CD4-positive, alpha-beta T cell treated with Interleukin-10 for 1 hour (primary cell): ENCODE results near the gene ACKR3.

Experiments
- DNase-seq: peaks from one replicate; pipeline ENCODE4 v3.0.0-alpha.2; 2020

ACKR3 gene

DNA sequence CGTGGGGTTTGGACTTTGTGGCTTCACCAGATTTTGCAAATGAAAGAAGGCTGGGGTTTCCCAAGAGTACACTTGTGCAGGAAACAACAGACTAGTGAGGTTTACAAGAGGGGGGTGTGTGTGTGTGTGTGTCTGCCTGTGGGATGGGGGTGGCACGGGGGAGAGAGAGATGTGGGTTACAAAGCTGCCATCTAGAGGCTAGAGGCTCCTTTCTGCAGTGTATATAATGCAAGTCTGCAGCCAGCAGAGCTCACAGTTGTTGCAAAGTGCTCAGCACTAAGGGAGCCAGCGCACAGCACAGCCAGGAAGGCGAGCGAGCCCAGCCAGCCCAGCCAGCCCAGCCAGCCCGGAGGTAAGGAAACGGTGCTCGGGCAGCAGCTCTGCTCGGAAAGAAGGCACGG, at the start of gene ACKR3:
ACKR3 (plus strand) TSS at position 253 of the 401 bp plus-strand sequence. CDS start 10,641 bp downstream, outside the sequence.
- DNase-seq = peak; percentile 87

DNA sequence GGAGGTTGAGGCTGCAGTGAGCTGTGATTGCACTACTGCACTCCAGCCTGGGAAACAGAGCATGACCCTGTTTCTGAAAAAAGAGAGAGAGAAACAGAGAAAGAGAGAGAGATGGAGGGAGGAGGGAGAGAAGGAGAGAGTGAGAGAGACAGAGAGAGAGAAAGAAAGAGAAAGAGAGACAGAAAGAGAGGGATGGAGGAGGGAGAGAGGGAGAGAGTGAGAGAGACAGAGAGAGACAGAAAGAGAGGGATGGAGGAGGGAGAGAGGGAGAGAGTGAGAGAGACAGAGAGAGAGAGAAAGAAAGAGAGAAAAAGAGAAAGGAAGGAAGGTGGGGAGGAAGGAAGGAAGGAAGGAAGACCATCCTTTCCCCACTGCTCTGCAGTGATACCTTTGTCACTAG, 48.1 kb upstream of the ACKR3 start:
- no peak for DNase-seq

- DNase-seq = no peak
Measured at GRCh38 chr2:236523249-236523648, 46.4 kb upstream of the ACKR3 start.

GRCh38 chr2:236525411-236525997, 44.1 kb upstream of the ACKR3 start:
- DNase-seq = no peak

GRCh38 chr2:236526455-236527158, 43.0 kb upstream of the ACKR3 start:
- no peak for DNase-seq

DNA sequence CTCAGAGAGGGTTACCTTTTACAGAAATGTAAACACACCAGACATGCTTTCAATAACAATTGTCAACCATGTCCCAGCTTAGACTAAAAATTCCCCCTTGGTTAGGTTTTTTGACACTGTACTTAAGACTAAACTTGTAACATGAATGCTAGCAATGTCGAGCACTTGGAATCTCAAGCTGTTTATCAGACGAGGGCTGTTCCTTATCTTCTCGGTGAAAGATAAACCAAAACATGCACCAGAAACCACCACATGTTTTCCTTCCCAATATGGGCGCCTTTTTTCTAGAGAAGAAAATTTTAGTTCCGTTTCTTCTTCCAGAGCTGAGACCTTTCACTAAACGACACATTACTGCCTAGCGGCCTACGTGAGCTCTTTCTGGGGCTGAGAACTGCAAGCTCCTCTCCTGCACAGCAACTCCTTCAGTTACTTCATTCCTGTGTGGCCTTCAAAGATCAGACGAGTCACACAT, 42.4 kb upstream of the ACKR3 start:
- no peak for DNase-seq

GRCh38 chr2:236529606-236530005, 40.0 kb upstream of the ACKR3 start:
- no peak for DNase-seq

DNA sequence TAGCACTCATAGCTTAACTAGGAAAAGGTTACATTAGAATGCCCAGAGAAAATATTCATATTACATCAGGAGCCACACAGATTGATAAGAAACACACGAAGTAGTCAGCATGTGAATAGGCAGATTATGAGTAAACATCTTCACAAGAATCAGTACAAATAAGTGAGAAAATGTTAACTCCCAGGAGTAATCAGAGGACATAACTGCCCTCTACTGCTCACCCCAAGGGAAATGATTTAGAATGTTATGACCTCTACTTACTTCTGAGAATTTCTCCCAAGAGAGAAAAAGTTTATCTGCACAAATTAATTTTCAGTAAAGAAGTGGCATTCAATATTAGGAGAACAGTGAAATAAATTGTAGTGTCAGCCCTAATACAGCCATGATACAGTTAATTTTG, 39.1 kb upstream of the ACKR3 start:
- DNase-seq = no peak

- no peak for DNase-seq
Measured at GRCh38 chr2:236531195-236531594, 38.4 kb upstream of the ACKR3 start.

- DNase-seq = no peak
Measured at GRCh38 chr2:236531996-236532395, 37.6 kb upstream of the ACKR3 start.

- DNase-seq = no peak
Measured at GRCh38 chr2:236533343-236533742, 36.3 kb upstream of the ACKR3 start.

- DNase-seq = no peak
Measured at GRCh38 chr2:236535024-236535423, 34.6 kb upstream of the ACKR3 start.

DNA sequence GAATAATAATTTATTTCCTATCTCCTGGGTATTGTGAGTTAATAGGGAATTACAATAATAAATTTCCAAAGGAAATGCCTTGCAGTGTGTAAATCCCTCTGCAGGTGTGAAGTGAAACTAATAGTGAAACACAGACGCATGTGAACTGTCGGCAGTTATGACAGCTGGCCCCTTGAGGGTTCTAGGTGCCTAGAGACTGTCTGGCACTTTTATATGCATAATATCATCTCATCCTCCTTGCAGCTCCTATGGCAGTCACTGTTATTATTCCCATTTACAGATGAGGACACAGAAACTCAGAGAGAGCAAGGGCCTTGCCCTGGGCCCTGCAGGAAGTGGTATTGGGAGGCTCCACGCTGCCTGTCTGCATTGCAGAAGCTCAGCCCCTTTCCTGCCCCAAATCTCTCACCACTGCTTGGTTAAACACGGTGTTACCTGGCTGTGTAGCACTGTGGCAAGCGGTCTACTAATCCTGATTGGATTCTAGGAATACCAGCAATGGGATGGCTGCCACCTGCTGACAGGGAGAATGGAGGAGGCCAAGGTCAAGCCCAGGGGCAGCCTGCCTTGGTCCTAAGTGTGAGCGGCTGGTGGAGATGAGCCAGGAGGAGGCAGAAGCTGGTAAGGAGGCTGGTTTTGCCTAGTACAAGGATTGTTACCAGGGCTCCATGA, 32.8 kb upstream of the ACKR3 start:
- peak; percentile 62 for DNase-seq

DNA sequence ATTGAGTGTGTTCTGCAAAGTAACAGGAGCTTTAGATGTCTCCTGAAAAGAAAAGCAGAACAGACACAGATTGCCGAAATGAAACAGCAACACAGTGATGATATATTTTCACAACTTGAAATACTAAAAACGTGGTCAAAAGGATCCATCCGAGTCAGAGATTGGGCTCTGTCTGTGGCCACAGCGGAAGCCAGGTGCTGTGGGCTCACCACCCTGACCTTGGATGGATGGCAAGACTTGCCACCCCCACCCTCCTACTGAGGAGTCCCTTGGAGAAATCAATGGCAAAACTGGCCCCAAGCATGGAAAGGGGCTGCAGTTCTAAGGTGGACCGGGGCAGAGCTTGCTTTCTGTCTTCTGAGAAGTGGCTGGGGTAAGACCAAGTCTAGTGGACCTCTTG, 31.4 kb upstream of the ACKR3 start:
- no peak for DNase-seq

- DNase-seq = no peak
Measured at GRCh38 chr2:236541008-236541562, 28.5 kb upstream of the ACKR3 start.

- DNase-seq = no peak
Measured at GRCh38 chr2:236544362-236544761, 25.3 kb upstream of the ACKR3 start.

GRCh38 chr2:236545248-236545658, 24.4 kb upstream of the ACKR3 start:
- DNase-seq = no peak

- peak; percentile 43 for DNase-seq
Measured at GRCh38 chr2:236545814-236546480, 23.7 kb upstream of the ACKR3 start.

GRCh38 chr2:236546561-236547002, 23.0 kb upstream of the ACKR3 start:
- peak; percentile 56 for DNase-seq

- no peak for DNase-seq
Measured at GRCh38 chr2:236547725-236548124, 21.9 kb upstream of the ACKR3 start.

DNA sequence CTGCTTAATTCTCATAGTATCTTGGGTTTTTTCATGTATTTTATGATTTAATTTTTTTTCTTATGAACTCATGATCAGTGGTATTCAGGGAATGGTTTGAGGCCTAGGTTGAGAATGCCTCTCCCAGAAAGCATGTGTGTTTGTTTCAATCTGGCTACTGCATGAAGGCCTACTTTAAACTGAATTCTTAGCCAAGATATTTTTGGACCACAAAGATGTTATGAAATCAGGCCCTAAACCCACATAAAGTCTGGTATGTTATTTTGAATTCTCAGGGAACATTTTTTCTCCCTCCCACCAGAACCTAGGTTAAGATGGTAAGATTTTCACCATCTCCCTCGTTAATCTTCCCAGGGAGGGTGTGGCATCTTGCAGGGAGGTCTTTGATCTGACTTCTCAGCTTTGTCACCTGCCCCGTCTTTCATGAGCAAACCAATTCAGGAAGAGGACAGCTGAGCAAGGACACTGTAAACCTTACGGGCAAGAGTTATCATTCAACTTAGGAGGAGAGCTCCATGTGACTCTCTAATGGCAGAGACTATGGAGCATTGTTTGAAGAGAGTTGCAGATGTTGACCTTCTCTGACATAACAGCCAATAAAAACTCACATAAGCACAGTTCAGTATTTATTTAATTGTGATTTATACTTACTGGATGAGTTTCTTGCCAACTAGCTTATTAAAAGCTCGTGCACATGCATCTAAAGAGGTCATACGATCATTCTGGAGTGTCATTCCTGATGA, 21.3 kb upstream of the ACKR3 start:
- DNase-seq = no peak

DNA sequence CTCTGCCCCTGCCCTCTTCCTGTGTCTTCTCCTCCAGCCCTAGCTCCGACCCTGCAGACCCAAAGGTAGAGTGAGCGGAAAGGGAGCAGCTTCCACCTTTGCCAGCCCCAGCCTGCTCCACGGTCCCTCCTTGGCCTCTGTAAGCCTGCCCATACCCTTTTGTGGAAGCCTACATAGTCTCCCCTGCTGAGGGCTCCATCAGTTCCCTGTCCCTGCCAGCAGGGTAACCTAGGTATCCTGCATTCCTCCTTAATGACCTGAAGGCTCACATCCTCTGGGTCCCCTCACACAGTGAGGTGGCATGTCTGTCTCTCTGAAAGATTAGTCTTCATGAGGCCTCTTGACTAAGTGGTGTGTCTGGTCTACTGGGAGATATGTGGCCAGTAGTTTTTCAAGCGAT, 20.5 kb upstream of the ACKR3 start:
- no peak for DNase-seq
